Transverse colon (tissue), 4 donors: ENCODE data around the gene PIANP.

Experiments used
- CTCF ChIP-seq, 5 experiments: fragments of 200-600 bp in 3 of 5; fragments of 450-650 bp in 2 of 5; sonication (generic) in 3 of 5; IDR thresholded peaks; 1 replicate in 2 of 5; 2 replicates in 3 of 5; pipeline ENCODE4 v1.5.1; 2016 to 2017; ENCODE audit warnings: antibody characterized with exemption in 5 of 5, inconsistent platforms in 3 of 5, mild to moderate bottlenecking in 2 of 5, moderate library complexity in 1 of 5
- POLR2A ChIP-seq: fragments of 450-650 bp; IDR thresholded peaks from one replicate; pipeline ENCODE4 v1.6.1; 2016; ENCODE audit warnings: antibody characterized with exemption, mild to moderate bottlenecking, moderate library complexity
- POLR2AphosphoS5 ChIP-seq, 3 donors: sonication (generic); formaldehyde crosslinking; IDR thresholded peaks; one replicate each; pipeline ENCODE4 v1.6.1; 2016; ENCODE audit warnings: antibody characterized with exemption in 3 of 3

- TF ChIP-seq CTCF (IDR thresholded peaks at IDR 0.05) (no peak), POLR2AphosphoS5 (IDR thresholded peaks at IDR 0.05) (no peak), POLR2A (no peak)
Measured at GRCh38 chr12:6701078-6701768, 608 bp upstream of the PIANP start.
